Endometrium (tissue), 2 donors: ENCODE measurements around the gene AATK.

ENCODE experiments used
- FAIRE-seq: peaks from 2 replicates; lab custom pipeline; 2012; peaks lifted over from hg19 to GRCh38; lab: Jason Lieb, UNC
- donor health status: control.
- donor health status: control.

Gene AATK, protein sequence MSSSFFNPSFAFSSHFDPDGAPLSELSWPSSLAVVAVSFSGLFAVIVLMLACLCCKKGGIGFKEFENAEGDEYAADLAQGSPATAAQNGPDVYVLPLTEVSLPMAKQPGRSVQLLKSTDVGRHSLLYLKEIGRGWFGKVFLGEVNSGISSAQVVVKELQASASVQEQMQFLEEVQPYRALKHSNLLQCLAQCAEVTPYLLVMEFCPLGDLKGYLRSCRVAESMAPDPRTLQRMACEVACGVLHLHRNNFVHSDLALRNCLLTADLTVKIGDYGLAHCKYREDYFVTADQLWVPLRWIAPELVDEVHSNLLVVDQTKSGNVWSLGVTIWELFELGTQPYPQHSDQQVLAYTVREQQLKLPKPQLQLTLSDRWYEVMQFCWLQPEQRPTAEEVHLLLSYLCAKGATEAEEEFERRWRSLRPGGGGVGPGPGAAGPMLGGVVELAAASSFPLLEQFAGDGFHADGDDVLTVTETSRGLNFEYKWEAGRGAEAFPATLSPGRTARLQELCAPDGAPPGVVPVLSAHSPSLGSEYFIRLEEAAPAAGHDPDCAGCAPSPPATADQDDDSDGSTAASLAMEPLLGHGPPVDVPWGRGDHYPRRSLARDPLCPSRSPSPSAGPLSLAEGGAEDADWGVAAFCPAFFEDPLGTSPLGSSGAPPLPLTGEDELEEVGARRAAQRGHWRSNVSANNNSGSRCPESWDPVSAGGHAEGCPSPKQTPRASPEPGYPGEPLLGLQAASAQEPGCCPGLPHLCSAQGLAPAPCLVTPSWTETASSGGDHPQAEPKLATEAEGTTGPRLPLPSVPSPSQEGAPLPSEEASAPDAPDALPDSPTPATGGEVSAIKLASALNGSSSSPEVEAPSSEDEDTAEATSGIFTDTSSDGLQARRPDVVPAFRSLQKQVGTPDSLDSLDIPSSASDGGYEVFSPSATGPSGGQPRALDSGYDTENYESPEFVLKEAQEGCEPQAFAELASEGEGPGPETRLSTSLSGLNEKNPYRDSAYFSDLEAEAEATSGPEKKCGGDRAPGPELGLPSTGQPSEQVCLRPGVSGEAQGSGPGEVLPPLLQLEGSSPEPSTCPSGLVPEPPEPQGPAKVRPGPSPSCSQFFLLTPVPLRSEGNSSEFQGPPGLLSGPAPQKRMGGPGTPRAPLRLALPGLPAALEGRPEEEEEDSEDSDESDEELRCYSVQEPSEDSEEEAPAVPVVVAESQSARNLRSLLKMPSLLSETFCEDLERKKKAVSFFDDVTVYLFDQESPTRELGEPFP (N-terminal part only)

DNA sequence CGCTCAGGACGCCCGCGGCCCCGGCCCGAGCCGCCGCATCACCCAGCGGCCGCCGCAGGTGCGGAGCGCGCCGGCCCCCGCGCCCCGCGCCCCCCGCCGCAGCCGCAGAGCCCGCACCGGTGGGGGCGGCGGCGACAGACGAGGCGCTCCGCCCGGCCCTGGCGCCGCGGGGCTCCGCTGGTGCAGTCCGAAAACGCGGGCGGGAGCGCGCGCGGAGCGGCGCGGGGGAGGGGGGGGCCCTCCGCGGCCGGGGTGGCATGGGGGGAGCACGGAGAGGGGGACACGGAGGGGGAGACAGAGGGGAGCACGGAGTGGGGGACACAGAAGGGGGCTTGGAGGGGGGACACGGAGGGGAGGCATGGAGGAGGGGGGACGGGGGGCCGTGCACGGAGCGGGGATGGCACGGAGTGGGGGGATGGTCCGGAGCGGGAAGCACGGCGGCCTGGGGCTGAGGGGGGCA is at the start of gene AATK:
Gene AATK, minus strand, starts transcription at position 189 of the 460 bp plus-strand sequence. CDS start 229 bp downstream, outside the sequence.
- FAIRE-seq, result no peak

DNA sequence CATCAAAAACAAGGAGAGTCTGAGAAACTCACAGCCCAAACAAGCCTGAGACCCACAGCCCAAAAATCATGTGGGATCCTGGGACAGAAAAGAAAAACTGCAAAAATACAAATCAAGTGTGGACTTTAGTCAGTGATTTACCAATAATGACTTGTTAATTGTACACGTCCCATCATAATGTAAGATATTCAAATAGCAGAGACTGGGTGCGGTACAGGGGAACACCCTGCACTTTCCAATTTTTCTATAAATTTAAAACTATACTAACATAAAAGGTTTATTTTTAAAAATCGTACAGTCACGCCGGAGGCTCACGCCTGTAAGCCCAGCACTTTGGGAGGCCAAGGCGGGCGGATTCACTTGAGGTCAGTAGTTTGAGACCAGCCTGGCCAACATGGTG is 48.0 kb upstream of the AATK start:
- FAIRE-seq, result no peak

DNA sequence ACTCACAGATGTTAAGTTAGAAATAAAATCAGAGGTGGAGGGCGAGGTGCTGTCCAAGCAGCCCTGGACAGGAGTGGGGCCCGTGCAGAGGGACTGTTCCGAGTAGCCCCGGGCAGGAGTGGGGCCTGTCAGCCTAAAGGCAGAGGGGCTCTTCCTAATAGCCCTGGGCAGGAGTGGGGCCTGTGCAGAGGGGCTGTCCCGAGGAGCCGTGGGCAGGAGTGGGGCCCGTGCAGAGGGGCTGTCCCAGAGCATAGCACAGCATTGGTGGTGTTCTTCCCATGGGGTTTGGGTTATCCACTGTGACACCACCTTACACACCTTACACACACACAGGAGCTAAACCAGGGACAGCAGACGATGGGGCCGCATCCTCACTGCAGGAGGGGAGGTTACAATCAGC is 46.3 kb upstream of the AATK start:
- no peak for FAIRE-seq

DNA sequence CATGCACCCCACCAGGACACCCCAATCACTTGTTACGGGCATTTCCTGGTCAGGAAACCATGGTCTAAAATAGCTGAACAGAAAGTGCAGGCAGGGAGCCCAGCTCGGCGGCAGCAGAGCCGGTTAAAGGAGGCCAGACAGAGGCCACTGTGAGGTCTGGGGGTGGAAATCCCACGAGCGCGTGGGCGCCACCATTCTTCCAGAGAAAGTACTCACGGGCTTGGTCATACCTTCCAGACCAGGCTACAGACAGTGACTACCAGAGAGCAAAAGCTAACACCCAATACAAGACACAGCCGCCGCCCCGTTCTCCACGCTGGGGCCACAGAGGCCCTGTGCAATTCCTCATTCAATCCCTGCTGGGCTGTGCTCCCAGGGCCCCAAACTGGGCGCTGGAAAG is 44.8 kb upstream of the AATK start:
- no peak for FAIRE-seq

DNA sequence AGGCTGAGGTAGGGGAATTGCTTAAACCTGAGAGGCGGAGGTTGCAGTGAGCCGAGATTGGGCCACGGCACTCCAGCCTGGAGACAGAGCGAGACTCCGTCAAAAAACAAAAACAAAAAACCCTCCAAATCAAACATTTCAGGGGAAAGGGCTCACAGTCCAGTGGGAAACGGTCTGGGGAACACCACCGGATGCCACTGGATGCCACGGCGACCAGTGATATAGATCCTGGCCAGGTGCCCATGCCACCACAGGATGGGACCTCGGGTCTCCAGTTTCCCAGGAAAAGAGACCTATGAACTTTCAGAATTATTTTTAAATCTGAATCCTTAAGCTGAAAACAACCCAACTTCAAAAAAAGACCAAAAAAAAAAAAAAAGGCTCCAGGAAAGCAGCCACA is 44.4 kb upstream of the AATK start:
- no peak for FAIRE-seq

DNA sequence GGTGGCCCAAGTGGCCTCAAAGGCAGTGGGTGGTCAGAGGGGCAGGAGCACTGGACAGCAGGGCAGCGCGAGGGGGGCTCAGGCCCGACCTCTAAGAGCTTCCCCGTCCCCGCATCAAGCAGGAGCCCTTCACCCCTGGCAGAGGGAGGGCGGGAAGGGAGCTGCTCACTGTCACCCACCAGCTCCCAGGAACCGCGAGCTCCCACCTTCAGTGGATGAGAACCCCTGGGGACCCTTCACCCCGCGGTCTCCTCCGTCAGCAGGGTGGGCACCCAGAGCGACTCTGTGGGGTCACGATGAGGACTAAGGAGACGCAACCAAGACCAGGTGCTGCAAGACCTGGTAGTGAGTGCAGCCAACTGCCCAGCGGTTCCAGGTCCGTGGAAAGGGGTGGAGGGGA is 43.1 kb upstream of the AATK start:
- FAIRE-seq, result no peak

DNA sequence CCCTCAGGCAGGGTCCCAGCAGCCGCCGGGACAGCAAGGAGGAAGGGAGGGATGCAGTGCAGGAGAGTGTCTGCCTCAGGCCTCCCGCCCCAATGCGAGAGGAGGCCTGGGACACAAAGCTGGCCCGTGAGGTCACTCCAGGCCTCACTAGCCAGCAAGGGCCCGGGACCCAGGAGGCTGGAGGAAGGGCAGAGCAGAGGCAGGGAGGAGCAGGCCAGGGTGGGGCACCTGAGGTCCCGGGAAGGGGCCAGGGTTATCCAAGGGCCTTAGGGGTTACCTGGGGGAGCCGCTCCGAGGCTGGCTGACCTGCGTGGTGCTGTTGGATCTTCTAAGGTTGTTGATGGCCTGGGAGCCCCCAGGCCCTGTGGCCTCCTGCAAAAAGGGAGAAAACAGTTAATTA is 42.6 kb upstream of the AATK start:
- FAIRE-seq, result no peak

DNA sequence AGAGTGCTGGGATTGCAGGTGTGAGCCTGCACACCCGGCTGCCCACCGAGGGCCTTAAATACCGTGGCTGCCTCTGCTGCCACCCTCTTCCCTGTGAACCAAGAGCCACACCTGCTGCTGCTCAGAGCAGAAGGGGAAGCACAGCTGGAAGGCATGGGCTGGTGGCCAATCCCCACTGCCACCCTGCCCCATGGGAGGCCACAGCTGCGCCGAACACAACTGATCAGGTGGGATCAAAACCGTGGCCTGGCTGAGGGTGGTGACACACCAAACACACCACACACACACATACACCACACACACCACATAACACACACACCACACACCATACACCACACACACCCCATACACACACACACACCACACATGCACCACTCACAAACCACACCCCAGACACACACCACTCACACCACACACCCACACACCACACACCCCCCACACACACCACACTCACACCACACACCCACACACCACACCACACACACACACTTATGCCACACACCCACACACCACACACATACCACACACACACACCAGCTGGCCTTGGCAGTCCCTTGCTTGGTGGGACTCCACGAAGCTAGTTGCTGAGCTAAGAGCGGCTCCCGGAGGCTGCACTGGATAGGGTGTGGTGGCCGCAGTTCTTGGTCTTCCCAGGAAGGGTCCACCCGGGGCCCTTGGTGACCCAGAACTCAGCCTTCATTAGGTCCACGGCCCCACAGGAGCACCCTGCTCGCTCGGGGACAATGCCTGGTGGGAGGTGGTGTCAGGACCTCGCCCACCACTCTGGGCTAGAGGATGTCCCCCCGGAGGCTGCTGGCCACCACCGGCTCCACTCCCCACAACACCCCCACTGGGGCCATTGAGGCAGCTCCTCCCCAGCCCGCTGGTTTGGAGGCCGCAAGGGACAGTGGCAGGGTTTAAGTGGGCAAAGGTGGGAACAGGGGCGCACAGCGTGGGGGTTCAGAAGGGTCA is 41.9 kb upstream of the AATK start:
- no peak for FAIRE-seq

DNA sequence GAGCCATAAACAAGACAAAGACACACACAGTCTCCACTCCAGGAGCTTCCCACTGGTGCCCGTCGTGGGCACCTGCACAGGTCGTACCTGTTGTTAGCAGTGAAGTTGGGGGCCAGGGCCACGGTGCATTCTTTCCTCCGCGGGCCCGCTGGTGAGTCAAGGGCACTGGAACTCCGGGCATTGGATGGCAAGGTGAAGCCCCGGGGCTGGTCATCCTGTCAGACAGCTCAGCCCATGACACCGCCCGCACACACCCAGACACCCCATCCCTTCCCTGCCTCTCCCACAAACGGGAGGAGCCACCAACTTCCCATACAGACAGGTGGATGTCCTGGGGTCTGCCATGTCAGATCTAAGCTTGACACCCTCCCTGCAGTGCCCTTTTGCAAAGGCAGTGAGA is 40.6 kb upstream of the AATK start:
- FAIRE-seq, result no peak

DNA sequence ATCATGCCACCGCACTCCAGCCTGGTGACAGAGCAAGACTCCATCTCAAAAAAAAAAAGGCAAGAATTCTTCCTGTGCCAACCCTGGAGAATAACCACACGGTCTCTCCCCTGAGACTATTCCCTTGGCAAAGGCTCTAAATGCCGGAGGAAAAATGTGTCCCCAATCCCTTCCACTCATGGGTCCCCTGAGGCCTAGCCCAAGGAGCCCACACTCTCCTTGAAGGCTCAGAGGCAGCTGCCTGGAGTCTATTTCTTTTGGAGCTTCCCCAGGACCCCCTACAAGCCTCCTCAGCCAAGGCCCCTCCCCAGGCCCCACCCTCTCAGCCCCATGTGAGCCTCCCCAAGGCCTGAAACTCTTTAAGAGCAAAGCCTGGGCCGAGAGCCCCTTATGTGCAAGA is 40.1 kb upstream of the AATK start:
- no peak for FAIRE-seq

DNA sequence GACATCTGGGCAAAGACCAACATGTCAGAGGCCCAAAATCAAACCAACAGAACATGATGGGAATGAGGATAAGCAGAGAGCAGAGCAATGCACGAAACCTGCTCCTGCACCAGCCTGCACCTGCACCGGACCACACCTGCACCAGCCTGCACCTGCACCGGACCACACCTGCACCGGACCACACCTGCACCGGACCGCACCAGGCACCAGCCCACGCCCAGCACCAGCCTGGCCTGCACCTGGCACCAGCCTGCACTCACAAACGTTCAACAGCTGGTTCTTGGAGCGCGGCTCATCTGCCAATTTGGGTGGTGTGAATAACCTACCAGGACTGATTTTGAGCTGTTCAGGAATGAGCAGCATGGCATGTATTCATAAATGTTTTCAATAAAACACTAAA is 38.6 kb upstream of the AATK start:
- no peak for FAIRE-seq

DNA sequence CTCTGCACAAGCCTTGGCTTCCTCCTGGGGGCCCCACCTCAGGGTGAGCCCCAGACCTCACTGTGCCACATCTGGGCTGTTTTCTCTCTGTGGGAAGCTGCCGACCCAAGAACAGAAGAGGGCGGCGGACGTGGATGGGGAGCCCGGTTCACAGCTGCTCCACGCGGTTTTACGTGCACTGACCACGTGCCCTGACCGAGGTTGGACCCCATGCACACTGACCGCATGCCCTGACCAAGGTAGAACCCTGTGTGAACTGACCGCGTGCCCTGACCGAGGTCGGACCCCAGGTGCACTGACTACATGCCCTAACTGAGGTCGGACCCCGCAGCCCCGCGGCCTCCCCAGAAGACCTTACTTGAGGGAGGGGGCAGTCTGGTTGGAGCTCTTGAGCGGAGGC is 37.1 kb upstream of the AATK start:
- no peak for FAIRE-seq

DNA sequence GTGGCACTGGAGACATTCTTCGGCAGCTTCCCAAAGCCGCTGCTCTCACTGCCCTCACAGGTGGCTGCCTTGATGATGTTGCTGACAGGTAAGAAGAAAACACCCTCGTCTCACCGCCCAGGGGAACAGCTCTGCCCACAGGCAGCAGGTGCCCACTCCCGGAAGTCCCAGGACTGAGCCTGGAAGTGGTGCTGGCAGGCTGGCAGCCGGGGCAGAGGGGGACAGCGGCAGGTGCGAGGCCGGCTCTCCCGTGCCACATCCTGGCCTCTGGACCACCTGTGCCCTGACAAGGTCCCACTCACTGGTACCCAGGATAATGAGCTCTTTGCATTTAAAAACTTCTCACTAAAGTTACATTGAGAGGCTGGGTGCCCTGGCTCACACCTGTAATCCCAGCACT is 36.3 kb upstream of the AATK start:
- FAIRE-seq, result no peak

DNA sequence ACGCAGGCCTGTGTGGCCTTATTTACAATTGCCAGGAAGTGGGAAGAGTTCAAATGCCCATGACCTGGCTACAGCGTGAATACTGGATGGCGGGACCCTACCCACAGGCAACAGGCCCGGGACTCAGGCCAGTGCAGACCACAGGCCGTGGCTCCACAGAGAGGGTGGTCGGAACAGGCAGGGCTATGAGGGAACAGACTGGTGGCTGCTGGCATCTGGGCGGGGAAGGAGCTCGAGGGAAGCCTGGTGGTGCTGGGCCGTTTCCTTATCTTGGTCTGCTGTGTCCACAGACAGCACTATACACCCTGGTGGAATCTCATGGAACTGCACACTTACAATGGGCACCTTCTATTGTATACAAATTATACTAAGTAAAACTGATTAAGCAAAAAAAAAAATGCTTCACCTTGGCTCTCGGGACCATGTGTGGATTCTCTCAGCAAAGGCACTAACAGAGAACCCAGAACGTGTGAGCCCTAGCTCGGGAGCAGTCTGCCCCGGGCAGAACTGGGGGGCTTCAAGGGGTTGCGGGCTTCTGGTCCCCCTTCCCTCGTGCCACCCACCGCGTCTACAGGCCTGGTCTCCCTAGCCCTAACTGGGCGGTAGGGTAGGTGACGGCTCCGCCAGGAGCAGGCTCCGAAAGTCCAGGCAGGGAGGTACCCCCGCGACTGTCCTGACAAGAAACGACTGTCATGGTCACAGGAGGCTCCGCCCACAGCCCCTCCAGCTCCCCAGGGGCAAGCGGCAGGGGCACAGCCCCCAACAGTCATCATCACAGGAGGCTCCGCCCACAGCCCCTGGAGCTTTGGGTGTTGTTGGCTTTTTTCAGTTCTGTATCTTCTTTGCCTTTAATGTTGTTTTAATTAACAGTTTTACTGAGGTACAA is 34.9 kb upstream of the AATK start:
- no peak for FAIRE-seq

DNA sequence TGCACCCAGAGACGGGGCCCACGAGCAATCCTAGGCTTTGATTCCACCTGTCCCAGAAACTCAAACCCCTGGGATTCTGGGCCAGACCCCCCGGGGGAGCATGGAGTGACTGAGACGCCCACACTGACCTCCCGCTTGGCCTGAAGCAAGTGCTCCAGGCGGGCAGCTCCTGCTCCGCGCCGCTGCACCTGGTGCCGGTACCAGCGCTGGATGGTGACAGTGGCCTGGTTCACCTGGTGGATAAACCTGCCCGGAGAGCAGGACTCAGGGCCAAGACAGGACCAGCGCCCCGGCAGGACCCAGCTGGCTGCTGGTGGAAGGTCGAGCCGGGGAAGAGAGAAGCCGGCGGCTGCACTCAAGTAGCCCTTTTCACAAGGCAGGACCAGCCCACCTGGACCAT is 34.2 kb upstream of the AATK start:
- FAIRE-seq, result no peak

DNA sequence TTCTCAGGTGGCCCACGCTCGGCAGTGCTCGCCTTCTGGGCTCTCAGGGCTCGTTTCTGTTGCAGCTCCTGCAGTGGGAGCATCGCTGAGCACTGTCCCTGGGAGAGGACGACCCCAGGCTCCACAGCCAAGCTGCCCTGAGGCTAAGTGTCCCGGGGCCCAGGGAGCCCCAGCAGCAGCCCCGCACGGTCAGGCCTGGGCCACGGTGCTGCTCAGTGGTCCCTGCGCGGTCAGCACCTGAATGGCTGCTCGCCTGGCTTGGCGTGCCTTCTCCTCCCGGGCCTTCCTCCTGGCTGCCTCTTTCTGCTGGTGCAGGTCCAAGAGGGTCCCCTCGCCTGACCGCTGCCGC is 33.4 kb upstream of the AATK start:
- no peak for FAIRE-seq

DNA sequence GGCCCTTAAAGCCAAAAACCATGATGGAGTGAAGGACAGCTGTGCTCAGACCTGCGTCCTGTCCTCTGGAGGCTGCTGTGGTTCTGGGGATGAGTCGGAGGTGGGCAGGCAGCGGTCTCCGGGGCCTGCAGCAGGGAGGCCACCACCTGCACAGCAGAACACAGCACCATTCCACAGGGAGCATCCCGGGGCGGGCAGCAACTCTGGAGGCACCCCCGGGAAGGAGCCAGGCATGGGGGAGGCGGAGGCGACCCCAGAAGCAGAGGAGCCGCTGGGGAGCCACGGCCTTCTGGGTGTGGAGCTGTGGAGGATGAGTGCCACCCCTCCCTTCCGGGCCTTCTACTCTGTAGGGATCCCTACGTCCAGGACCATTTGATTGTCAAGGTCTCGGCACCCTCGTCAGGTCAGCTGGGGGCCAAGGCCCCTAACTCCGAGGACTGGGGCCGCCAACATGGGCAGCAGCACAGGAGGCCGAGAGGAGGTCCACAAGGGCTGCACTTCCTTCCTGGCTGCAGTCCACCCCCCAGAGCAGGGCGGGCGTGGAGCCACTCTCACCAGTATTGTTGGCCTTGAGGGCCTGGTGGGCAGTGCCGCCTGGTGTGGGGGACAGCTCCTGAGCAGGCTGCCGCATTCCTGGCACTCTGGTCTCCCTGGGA is 32.9 kb upstream of the AATK start:
- no peak for FAIRE-seq

DNA sequence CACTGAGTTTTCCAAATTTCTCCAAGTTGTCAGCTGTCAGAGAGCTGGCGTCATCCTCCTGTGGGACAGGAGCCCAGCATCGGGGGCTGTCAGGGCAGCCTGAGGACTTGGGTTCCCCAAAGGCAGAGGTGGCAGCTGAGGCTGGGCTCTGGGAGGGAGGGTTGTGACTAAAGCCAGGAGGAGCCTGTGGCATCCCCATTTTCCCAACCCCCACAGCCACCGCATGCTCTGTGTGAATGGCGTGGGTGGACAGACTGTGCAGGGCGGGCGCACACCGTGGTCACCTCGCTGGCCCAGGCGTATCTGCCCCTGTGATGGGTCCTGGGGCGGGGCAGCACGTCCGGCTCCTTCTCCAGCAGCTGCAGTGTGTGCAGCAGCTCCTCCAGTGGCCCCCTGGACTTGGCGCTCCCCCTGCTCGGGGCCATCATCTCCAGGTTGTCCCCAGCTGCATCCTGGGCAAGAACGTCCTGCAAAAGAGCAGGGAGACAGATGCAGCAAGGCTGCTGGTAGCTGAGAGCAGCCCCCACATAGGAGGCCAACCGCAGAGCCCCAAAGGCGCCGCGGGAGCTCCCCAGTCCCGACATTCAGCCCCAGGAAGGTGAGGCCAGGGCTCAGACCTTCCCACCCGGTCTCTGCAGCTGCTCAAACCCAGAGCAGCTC is 31.9 kb upstream of the AATK start:
- FAIRE-seq, result no peak

DNA sequence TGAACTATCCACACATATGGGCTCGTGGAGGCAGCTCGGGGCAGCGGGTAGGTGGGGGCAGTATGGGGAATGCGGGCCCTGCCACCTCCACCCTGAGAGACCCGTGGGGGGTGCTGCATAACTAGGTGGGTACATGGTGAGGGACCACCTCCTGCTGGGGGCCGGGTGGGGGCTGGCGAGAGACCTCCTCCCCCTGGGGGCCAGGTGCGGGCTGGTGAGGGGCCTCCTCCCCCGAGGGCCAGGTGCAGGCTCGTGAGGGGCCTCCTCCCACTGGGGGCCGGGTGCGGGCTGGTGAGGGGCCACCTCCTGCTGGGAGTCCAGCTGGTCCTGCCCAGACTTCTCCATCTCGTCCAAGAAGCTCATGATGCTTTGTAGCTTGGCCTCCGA is 31.4 kb upstream of the AATK start:
- FAIRE-seq, result no peak
